Measurements from ENCODE around the gene IP6K3.

DNA sequence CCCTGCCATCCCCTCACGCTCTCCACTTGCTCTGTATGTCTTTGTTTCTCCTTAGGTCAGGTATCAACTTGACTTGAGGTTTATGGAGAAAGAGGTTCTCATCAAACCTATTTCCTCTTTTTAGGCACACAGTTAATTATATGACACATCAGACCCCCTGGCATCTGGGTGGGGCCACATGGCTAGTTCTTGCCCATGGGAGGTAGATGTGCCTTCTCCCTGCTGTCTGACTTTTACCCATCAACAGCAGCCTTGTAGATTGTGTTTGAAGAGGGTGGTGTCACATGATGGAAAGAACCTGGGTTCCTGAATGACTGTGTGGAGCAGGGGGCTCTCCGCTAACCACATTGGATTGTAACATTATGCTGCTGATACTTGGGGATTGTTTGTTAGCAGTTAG is 28.0 kb downstream of the IP6K3 start:
- TF ChIP-seq, protein P1, sequence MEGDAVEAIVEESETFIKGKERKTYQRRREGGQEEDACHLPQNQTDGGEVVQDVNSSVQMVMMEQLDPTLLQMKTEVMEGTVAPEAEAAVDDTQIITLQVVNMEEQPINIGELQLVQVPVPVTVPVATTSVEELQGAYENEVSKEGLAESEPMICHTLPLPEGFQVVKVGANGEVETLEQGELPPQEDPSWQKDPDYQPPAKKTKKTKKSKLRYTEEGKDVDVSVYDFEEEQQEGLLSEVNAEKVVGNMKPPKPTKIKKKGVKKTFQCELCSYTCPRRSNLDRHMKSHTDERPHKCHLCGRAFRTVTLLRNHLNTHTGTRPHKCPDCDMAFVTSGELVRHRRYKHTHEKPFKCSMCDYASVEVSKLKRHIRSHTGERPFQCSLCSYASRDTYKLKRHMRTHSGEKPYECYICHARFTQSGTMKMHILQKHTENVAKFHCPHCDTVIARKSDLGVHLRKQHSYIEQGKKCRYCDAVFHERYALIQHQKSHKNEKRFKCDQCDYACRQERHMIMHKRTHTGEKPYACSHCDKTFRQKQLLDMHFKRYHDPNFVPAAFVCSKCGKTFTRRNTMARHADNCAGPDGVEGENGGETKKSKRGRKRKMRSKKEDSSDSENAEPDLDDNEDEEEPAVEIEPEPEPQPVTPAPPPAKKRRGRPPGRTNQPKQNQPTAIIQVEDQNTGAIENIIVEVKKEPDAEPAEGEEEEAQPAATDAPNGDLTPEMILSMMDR (IDR thresholded peaks at IDR 0.05) = no peak
- TF ChIP-seq POLR2A (IDR thresholded peaks at IDR 0.05) = no peak

Measured in testis (tissue), 2 donors.